H1 (cell line): ENCODE measurements around the gene ERICH2.

Source experiments
- CEBPB ChIP-seq: IDR thresholded peaks from 2 replicates; pipeline ENCODE4 v1.6.1; 2012; ENCODE audit warnings: low read depth, low read length
- POLR2A ChIP-seq, 2 experiments: IDR thresholded peaks; 1 replicate in 1 of 2; 2 replicates in 1 of 2; pipeline ENCODE4 v1.6.1; 2011; ENCODE audit warnings: low read depth in 2 of 2, low read length in 2 of 2, mild to moderate bottlenecking in 2 of 2; ENCODE audit errors: control extremely low read depth in 1 of 2
- TF ChIP-seq, protein P1 (sequence below), 3 experiments: IDR thresholded peaks; 1 replicate in 2 of 3; 2 replicates in 1 of 3; pipeline versions ENCODE4 v1.5.1 to v1.6.1; 2011; ENCODE audit warnings: low read length in 3 of 3, mild to moderate bottlenecking in 3 of 3, inconsistent platforms in 2 of 3, low read depth in 1 of 3, moderate library complexity in 1 of 3; ENCODE audit not compliant: insufficient read depth in 1 of 3; ENCODE audit errors: control extremely low read depth in 1 of 3
- TF ChIP-seq, protein P2 (sequence below): IDR thresholded peaks from 2 replicates; pipeline ENCODE4 v1.6.1; 2012; ENCODE audit warnings: inconsistent platforms
- TF ChIP-seq, protein P3 (sequence below): IDR thresholded peaks from 2 replicates; pipeline ENCODE4 v1.6.1; 2011; ENCODE audit warnings: low read length, improper control_type of control experiment

DNA sequence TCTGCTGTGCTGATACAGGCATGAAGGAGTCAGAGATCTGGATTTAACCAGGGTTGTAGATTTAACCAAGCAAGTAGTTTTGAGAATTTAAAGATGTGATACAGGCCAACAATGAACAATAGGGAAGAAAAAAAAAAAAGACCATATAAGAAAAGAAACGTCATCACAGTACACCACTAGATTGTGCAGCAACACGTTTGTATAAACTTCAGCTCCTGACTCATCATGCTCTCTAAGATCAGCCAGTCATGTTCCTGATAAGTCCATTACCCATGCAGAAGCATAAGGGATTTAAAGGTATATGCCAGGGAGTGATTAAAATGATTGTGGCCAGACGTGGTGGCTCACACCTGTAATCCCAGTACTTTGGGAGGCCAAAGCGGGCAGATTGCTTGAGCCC lies 22.3 kb upstream of the ERICH2 start:
- TF ChIP-seq, protein P1, sequence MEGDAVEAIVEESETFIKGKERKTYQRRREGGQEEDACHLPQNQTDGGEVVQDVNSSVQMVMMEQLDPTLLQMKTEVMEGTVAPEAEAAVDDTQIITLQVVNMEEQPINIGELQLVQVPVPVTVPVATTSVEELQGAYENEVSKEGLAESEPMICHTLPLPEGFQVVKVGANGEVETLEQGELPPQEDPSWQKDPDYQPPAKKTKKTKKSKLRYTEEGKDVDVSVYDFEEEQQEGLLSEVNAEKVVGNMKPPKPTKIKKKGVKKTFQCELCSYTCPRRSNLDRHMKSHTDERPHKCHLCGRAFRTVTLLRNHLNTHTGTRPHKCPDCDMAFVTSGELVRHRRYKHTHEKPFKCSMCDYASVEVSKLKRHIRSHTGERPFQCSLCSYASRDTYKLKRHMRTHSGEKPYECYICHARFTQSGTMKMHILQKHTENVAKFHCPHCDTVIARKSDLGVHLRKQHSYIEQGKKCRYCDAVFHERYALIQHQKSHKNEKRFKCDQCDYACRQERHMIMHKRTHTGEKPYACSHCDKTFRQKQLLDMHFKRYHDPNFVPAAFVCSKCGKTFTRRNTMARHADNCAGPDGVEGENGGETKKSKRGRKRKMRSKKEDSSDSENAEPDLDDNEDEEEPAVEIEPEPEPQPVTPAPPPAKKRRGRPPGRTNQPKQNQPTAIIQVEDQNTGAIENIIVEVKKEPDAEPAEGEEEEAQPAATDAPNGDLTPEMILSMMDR (IDR thresholded peaks at IDR 0.05; ENCODE audit: control extremely low read depth in 1 of 3, insufficient read depth in 1 of 3, low read depth in 1 of 3, low read length in 3 of 3) = no peak
- TF ChIP-seq POLR2A (IDR thresholded peaks at IDR 0.05; ENCODE audit: control extremely low read depth in 1 of 2, low read depth in 2 of 2, low read length in 2 of 2) (no peak), CEBPB (no peak)
- TF ChIP-seq, protein P2, sequence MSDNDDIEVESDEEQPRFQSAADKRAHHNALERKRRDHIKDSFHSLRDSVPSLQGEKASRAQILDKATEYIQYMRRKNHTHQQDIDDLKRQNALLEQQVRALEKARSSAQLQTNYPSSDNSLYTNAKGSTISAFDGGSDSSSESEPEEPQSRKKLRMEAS = no peak
- TF ChIP-seq, protein P3, sequence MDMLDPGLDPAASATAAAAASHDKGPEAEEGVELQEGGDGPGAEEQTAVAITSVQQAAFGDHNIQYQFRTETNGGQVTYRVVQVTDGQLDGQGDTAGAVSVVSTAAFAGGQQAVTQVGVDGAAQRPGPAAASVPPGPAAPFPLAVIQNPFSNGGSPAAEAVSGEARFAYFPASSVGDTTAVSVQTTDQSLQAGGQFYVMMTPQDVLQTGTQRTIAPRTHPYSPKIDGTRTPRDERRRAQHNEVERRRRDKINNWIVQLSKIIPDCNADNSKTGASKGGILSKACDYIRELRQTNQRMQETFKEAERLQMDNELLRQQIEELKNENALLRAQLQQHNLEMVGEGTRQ = no peak
